Adrenal gland (tissue), 5 donors: ENCODE data around the gene ALLC.

Source experiments
- CTCF ChIP-seq, 6 experiments: fragments of 450-650 bp in 4 of 6; fragments of 200-600 bp in 2 of 6; sonication (generic) in 1 of 6; IDR thresholded peaks; 1 replicate in 5 of 6; 2 replicates in 1 of 6; pipeline versions ENCODE4 v1.5.1 to v1.8.0; 2016 to 2021; ENCODE audit warnings: antibody characterized with exemption in 6 of 6, mild to moderate bottlenecking in 2 of 6, moderate library complexity in 1 of 6
- POLR2A ChIP-seq, 2 donors: fragments of 450-650 bp; IDR thresholded peaks; one replicate each; pipeline ENCODE4 v1.6.1; 2017; ENCODE audit warnings: antibody characterized with exemption in 2 of 2, mild to moderate bottlenecking in 2 of 2, moderate library complexity in 1 of 2
- donor health status: DM: no; HTN: no; CAD: no.

GRCh38 chr2:3664118-3664517 lies 6.1 kb downstream of the ALLC start:
- no peak for TF ChIP-seq CTCF (IDR thresholded peaks at IDR 0.05)
- TF ChIP-seq POLR2A (IDR thresholded peaks at IDR 0.05): no peak
